ENCODE data around the gene GPHB5. TPM values are rescaled to one million over a fixed set of nuclear protein-coding genes. Genes with fewer than 3 reads are reported as not detected.

GPHB5 gene
- total RNA-seq, 1 experiment from 2014 or later: not detected

DNA sequence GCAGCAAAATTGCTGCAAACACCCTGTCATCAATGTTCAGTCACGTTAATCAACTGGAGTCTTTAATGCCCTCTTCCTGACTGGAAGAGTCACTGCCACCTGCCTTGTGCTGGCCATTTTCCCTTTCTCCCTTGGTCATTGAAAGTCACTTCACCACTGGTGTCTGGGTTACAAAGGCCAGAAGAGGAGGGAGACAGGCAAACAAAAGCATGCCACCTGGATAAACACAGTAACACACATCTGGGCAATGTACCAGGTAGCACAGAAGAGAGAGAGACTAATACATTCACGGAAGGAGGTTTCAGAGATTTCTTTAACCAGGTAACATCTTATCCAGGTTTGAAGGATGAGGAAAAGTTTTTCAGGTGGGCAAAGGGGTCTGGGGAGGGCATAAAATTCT lies 32.7 kb downstream of the GPHB5 start:
- H3K23ac ChIP-seq (ENCODE audit: insufficient read length, low read depth, low read length): no peak overlapping the region
- Mint-ChIP-seq H3K9me3 (no peaks in the 10 kb centered on the region), H3K27ac (no peak overlapping the region), H3K4me3 (no peak overlapping the region), H3K4me1 (peaks cover 13% of the 10 kb centered on the region in 2 experiments), H3K36me3 (ENCODE audit: insufficient read depth in 1 of 3, low read depth in 3 of 3) (no peaks in the 10 kb centered on the region), H3K27me3 (ENCODE audit: low read depth) (no peaks in the 10 kb centered on the region)
- H3K4ac ChIP-seq (ENCODE audit: low read depth, low read length): no peak overlapping the region
- no peaks in the 10 kb centered on the region for H3K79me2 ChIP-seq (ENCODE audit: insufficient read depth, low read length)
- H3K27me3 ChIP-seq (ENCODE audit: insufficient read depth, low read length): no peaks in the 10 kb centered on the region
- H3K79me1 ChIP-seq (ENCODE audit: insufficient read depth, low read depth, low read length, poor library complexity, severe bottlenecking): no peaks in the 10 kb centered on the region
- H3K4me1 ChIP-seq (ENCODE audit: insufficient read depth, low read length): peaks cover 5% of the 10 kb centered on the region; the same call in 1 of the 2 replicates
- no peak overlapping the region for H3K4me2 ChIP-seq (ENCODE audit: insufficient read depth, insufficient read length, low read length)
- TF ChIP-seq, protein P1, sequence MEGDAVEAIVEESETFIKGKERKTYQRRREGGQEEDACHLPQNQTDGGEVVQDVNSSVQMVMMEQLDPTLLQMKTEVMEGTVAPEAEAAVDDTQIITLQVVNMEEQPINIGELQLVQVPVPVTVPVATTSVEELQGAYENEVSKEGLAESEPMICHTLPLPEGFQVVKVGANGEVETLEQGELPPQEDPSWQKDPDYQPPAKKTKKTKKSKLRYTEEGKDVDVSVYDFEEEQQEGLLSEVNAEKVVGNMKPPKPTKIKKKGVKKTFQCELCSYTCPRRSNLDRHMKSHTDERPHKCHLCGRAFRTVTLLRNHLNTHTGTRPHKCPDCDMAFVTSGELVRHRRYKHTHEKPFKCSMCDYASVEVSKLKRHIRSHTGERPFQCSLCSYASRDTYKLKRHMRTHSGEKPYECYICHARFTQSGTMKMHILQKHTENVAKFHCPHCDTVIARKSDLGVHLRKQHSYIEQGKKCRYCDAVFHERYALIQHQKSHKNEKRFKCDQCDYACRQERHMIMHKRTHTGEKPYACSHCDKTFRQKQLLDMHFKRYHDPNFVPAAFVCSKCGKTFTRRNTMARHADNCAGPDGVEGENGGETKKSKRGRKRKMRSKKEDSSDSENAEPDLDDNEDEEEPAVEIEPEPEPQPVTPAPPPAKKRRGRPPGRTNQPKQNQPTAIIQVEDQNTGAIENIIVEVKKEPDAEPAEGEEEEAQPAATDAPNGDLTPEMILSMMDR (conservative IDR thresholded peaks at IDR 0.05): no peak
- H2AFZ ChIP-seq (ENCODE audit: low read length): no peak overlapping the region
- no peak overlapping the region for H3K14ac ChIP-seq (ENCODE audit: insufficient read depth, low read length)
- no peaks in the 10 kb centered on the region for H4K20me1 ChIP-seq (ENCODE audit: control insufficient read depth, insufficient read depth, insufficient read length)
- no peak overlapping the region for H2BK20ac ChIP-seq (ENCODE audit: low read depth, low read length, poor library complexity, severe bottlenecking)
- H2BK12ac ChIP-seq (ENCODE audit: insufficient read length, low read depth, low read length): no peak overlapping the region
- H3K18ac ChIP-seq (ENCODE audit: insufficient read length, low read depth, low read length): no peak overlapping the region
- no peak for DNase-seq
- H2BK120ac ChIP-seq (ENCODE audit: low read depth, low read length, poor library complexity, severe bottlenecking): no peak overlapping the region
- H3K56ac ChIP-seq (ENCODE audit: insufficient read length, low read depth, low read length): no peak overlapping the region
- no peak overlapping the region for H4K8ac ChIP-seq (replicated peaks; ENCODE audit: insufficient read length, low read depth, low read length)
- H2BK5ac ChIP-seq (ENCODE audit: insufficient read length, low read length): no peak overlapping the region
- no peak overlapping the region for H2AK5ac ChIP-seq (ENCODE audit: insufficient read length, low read length)
- no peak overlapping the region for H3K27ac ChIP-seq (ENCODE audit: insufficient read length, low read depth, low read length)
- H3T11ph ChIP-seq (ENCODE audit: low read length): no peak overlapping the region
- no CpG with 5 or more reads among the region's 2 CpGs for WGBS (ENCODE audit: extremely low coverage, insufficient read length, low lambda C conversion rate)
- H3K9me3 ChIP-seq (ENCODE audit: control insufficient read depth, low read depth, low read length): no peaks in the 10 kb centered on the region
- H3K23me2 ChIP-seq (ENCODE audit: insufficient read length, low read depth, low read length, poor library complexity, severe bottlenecking): no peaks in the 10 kb centered on the region
- no peak overlapping the region for H2BK15ac ChIP-seq (ENCODE audit: low read depth, low read length)
- no peak overlapping the region for H4K5ac ChIP-seq (ENCODE audit: insufficient read length, low read depth, low read length)
- H3K9ac ChIP-seq (ENCODE audit: extremely low read depth, insufficient read length, low read length): no peak overlapping the region
- no peak overlapping the region for H4K91ac ChIP-seq (ENCODE audit: insufficient read length, low read depth, low read length)
